K562 (cell line): ENCODE results near the gene PHF12.

Source experiments
- L3MBTL2 ChIP-seq: fragments of 450-650 bp; IDR thresholded peaks from 2 replicates; pipeline ENCODE4 v1.6.1; 2016; ENCODE audit warnings: mild to moderate bottlenecking, moderate library complexity
- NEUROD1 ChIP-seq: fragments of 150-350 bp; IDR thresholded peaks from 2 replicates; pipeline ENCODE4 v1.6.1; 2014; ENCODE audit warnings: borderline replicate concordance, low read length, low read depth; ENCODE audit not compliant: partially characterized antibody
- TCF7L2 ChIP-seq: fragments of 150-350 bp; IDR thresholded peaks from 2 replicates; pipeline ENCODE4 v1.6.1; 2016; ENCODE audit warnings: low read depth, mild to moderate bottlenecking, low read length, moderate library complexity

- TF ChIP-seq L3MBTL2 (no peak), NEUROD1 (no peak), TCF7L2 (no peak)
Measured at GRCh38 chr17:28892024-28892423, 59.3 kb downstream of the PHF12 start.
